ENCODE results near the gene CSMD2. TPM values are rescaled to one million over a fixed set of nuclear protein-coding genes. Genes with fewer than 3 reads are reported as not detected.

Gene CSMD2
- total RNA-seq, 1 donor from 2014 or later, result 2.1 TPM

- Mint-ChIP-seq H3K27ac (ENCODE audit: unreplicated experiment) (no peak overlapping the region), H3K4me3 (ENCODE audit: unreplicated experiment) (no peak overlapping the region)
- DNase-seq (ENCODE audit: low spot score), result no peak
Observed at GRCh38 chr1:33711511-33711910, 453.5 kb downstream of the CSMD2 start.

GRCh38 chr1:33710967-33711366, 454.1 kb downstream of the CSMD2 start:
- no peak for DNase-seq (ENCODE audit: low spot score)

More at GRCh38 chr1:33711511-33711910, 453.5 kb downstream of the CSMD2 start:
- TF ChIP-seq CTCF (IDR thresholded peaks at IDR 0.05; ENCODE audit: unreplicated experiment), result no peak
- H3K9me3 Mint-ChIP-seq (ENCODE audit: unreplicated experiment), result no peaks in the 10 kb centered on the region
- no peaks in the 10 kb centered on the region for H3K36me3 Mint-ChIP-seq (ENCODE audit: low read depth, unreplicated experiment)
- H3K4me1 Mint-ChIP-seq (ENCODE audit: unreplicated experiment), result no peaks in the 10 kb centered on the region
- H3K27me3 Mint-ChIP-seq (ENCODE audit: unreplicated experiment), result peaks cover under 1% of the 10 kb centered on the region

GRCh38 chr1:33709783-33710718, 455.0 kb downstream of the CSMD2 start:
- TF ChIP-seq CTCF (IDR thresholded peaks at IDR 0.05; ENCODE audit: unreplicated experiment), result no peak
- H3K4me3 Mint-ChIP-seq (ENCODE audit: unreplicated experiment), result no peak overlapping the region
- peaks cover 2% of the 10 kb centered on the region for H3K27me3 Mint-ChIP-seq (ENCODE audit: unreplicated experiment)
- H3K4me1 Mint-ChIP-seq (ENCODE audit: unreplicated experiment), result no peaks in the 10 kb centered on the region
- DNase-seq (ENCODE audit: low spot score), result no peak
- H3K27ac Mint-ChIP-seq (ENCODE audit: unreplicated experiment), result no peak overlapping the region
- no peaks in the 10 kb centered on the region for H3K9me3 Mint-ChIP-seq (ENCODE audit: unreplicated experiment)
- H3K36me3 Mint-ChIP-seq (ENCODE audit: low read depth, unreplicated experiment), result no peaks in the 10 kb centered on the region

More at GRCh38 chr1:33710967-33711366, 454.1 kb downstream of the CSMD2 start:
- H3K9me3 Mint-ChIP-seq (ENCODE audit: unreplicated experiment), result no peaks in the 10 kb centered on the region
- H3K4me1 Mint-ChIP-seq (ENCODE audit: unreplicated experiment), result no peaks in the 10 kb centered on the region
- no peak for TF ChIP-seq CTCF (IDR thresholded peaks at IDR 0.05; ENCODE audit: unreplicated experiment)
- no peaks in the 10 kb centered on the region for H3K36me3 Mint-ChIP-seq (ENCODE audit: low read depth, unreplicated experiment)
- no peak overlapping the region for H3K4me3 Mint-ChIP-seq (ENCODE audit: unreplicated experiment)
- H3K27ac Mint-ChIP-seq (ENCODE audit: unreplicated experiment), result no peak overlapping the region
- peaks cover 2% of the 10 kb centered on the region for H3K27me3 Mint-ChIP-seq (ENCODE audit: unreplicated experiment)

GRCh38 chr1:33709174-33709782, 455.8 kb downstream of the CSMD2 start:
- no peak overlapping the region for H3K4me3 Mint-ChIP-seq (ENCODE audit: unreplicated experiment)
- no peak for DNase-seq (ENCODE audit: low spot score)
- H3K4me1 Mint-ChIP-seq (ENCODE audit: unreplicated experiment), result no peaks in the 10 kb centered on the region
- H3K36me3 Mint-ChIP-seq (ENCODE audit: low read depth, unreplicated experiment), result no peaks in the 10 kb centered on the region
- no peak for TF ChIP-seq CTCF (IDR thresholded peaks at IDR 0.05; ENCODE audit: unreplicated experiment)
- H3K27ac Mint-ChIP-seq (ENCODE audit: unreplicated experiment), result no peak overlapping the region
- no peaks in the 10 kb centered on the region for H3K9me3 Mint-ChIP-seq (ENCODE audit: unreplicated experiment)
- peaks cover 2% of the 10 kb centered on the region for H3K27me3 Mint-ChIP-seq (ENCODE audit: unreplicated experiment)

Measured in endothelial cell (in vitro differentiated cells).